ENCODE data around the gene DHRS3. TPM values are rescaled to one million over a fixed set of nuclear protein-coding genes. Genes with fewer than 3 reads are reported as not detected.

Gene DHRS3
- total RNA-seq, 1 experiment from 2014 or later = 87.0 TPM

DNA sequence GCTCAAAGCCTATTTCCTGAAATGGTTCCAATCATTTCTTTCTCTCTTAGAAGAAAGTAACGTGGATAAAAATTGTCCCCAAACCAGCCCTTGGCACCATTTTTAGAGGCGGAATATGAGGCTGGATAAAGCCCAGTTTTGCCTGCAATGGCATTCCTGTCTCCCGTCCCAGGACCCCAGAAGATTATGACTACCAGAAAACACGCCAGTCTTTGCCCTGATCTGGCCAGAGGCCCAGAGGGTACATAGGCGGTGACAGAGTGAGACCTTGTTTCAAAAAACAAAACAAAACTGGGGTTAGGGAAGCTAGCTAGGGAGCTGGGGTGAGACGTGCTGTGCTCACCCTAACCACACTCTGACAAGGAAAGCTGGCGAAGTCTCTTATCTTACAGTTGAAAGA lies 25.8 kb upstream of the DHRS3 start, which contains the start of gene AADACL4:
TSS of gene AADACL4 (plus strand) at position 301 of the 400 bp plus-strand sequence. CDS start 462 bp downstream, outside the sequence.
- TF ChIP-seq, protein P1, sequence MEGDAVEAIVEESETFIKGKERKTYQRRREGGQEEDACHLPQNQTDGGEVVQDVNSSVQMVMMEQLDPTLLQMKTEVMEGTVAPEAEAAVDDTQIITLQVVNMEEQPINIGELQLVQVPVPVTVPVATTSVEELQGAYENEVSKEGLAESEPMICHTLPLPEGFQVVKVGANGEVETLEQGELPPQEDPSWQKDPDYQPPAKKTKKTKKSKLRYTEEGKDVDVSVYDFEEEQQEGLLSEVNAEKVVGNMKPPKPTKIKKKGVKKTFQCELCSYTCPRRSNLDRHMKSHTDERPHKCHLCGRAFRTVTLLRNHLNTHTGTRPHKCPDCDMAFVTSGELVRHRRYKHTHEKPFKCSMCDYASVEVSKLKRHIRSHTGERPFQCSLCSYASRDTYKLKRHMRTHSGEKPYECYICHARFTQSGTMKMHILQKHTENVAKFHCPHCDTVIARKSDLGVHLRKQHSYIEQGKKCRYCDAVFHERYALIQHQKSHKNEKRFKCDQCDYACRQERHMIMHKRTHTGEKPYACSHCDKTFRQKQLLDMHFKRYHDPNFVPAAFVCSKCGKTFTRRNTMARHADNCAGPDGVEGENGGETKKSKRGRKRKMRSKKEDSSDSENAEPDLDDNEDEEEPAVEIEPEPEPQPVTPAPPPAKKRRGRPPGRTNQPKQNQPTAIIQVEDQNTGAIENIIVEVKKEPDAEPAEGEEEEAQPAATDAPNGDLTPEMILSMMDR (IDR thresholded peaks at IDR 0.05 in 2 of 3, conservative IDR thresholded peaks at IDR 0.05 in 1 of 3; ENCODE audit: borderline replicate concordance in 1 of 3, insufficient read depth in 1 of 3, low read depth in 2 of 3, low read length in 2 of 3) = no peak
- no peak for TF ChIP-seq EGR1 (IDR thresholded peaks at IDR 0.05; ENCODE audit: low read depth)
- TF ChIP-seq, protein P2, sequence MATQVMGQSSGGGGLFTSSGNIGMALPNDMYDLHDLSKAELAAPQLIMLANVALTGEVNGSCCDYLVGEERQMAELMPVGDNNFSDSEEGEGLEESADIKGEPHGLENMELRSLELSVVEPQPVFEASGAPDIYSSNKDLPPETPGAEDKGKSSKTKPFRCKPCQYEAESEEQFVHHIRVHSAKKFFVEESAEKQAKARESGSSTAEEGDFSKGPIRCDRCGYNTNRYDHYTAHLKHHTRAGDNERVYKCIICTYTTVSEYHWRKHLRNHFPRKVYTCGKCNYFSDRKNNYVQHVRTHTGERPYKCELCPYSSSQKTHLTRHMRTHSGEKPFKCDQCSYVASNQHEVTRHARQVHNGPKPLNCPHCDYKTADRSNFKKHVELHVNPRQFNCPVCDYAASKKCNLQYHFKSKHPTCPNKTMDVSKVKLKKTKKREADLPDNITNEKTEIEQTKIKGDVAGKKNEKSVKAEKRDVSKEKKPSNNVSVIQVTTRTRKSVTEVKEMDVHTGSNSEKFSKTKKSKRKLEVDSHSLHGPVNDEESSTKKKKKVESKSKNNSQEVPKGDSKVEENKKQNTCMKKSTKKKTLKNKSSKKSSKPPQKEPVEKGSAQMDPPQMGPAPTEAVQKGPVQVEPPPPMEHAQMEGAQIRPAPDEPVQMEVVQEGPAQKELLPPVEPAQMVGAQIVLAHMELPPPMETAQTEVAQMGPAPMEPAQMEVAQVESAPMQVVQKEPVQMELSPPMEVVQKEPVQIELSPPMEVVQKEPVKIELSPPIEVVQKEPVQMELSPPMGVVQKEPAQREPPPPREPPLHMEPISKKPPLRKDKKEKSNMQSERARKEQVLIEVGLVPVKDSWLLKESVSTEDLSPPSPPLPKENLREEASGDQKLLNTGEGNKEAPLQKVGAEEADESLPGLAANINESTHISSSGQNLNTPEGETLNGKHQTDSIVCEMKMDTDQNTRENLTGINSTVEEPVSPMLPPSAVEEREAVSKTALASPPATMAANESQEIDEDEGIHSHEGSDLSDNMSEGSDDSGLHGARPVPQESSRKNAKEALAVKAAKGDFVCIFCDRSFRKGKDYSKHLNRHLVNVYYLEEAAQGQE (IDR thresholded peaks at IDR 0.05; ENCODE audit: low read depth) = no peak
- no peak for TF ChIP-seq YY1 (IDR thresholded peaks at IDR 0.05; ENCODE audit: extremely low read depth, insufficient replicate concordance, low read depth, low read length)
- no peak for TF ChIP-seq ZFX (IDR thresholded peaks at IDR 0.05)
- Histone ChIP-seq H3K9me3 (ENCODE audit: control insufficient read depth in 1 of 2, insufficient read depth in 1 of 2, low read depth in 1 of 2, low read length in 2 of 2) (peaks cover 14 to 22% of the 10 kb centered on the region in 2 experiments; a peak in 3 of 4 replicates), H3K27me3 (ENCODE audit: insufficient read depth, low read length) (no peaks in the 10 kb centered on the region), H3K4me2 (ENCODE audit: low read length) (no peak within 1 kb of the TSS), H4K20me1 (ENCODE audit: insufficient read depth) (no peaks in the 10 kb centered on the region), H3K4me3 (replicated peaks in 1 of 2; ENCODE audit: low read depth in 1 of 2, low read length in 2 of 2) (no peak within 1 kb of the TSS), H3K27ac (ENCODE audit: low read depth, low read length) (no peak within 1 kb of the TSS), H3K79me2 (ENCODE audit: insufficient read depth, low read length) (no peaks in the 10 kb centered on the region), H2AFZ (ENCODE audit: low read depth, low read length, poor library complexity, severe bottlenecking) (no peak within 1 kb of the TSS), H3K36me3 (ENCODE audit: control insufficient read depth in 1 of 2, insufficient read depth in 2 of 2, low read length in 2 of 2) (no peaks in the 10 kb centered on the region), H3K9me2 (ENCODE audit: insufficient read depth) (no peaks in the 10 kb centered on the region), H3K4me1 (ENCODE audit: control insufficient read depth in 1 of 2, insufficient read depth in 2 of 2, low read length in 2 of 2) (no peaks in the 10 kb centered on the region), H3K9ac (ENCODE audit: low read length) (no peak within 1 kb of the TSS)
- ChIA-PET POLR2A (no interaction called here), RAD21 (ENCODE audit: low non-redundant PET in 1 of 2, low total read pairs in 2 of 2, uncharacterized antibody in 2 of 2, unreplicated experiment in 2 of 2) (no interaction called here), CTCF (interaction anchor here (1.2 kb wide), 1 partner anchor 15 kb away, joined by 4 read pairs; no protein-coding TSS in a partner anchor)
- no peak for DNase-seq (ENCODE audit: low read depth, low spot score)
- BruUV-seq (replicated peaks) = no TSS peak
- no peak for ATAC-seq
- intact Hi-C loops (cut with micrococcal nuclease) = no loop called here

Measured in HCT116 (cell line).